Ishikawa (cell line): ENCODE results near the gene DOCK1.

Source experiments
- CEBPB ChIP-seq: IDR thresholded peaks from 2 replicates; pipeline ENCODE4 v1.6.1; 2012
- CREB1 ChIP-seq: IDR thresholded peaks from 2 replicates; pipeline ENCODE4 v1.6.1; 2012; ENCODE audit warnings: low read depth
- EGR1 ChIP-seq: IDR thresholded peaks from 2 replicates; pipeline ENCODE4 v1.6.1; 2012
- EP300 ChIP-seq: IDR thresholded peaks from 2 replicates; pipeline ENCODE4 v1.6.1; 2012; ENCODE audit warnings: borderline replicate concordance
- FOXM1 ChIP-seq: IDR thresholded peaks from 2 replicates; pipeline ENCODE4 v1.6.1; 2012; ENCODE audit warnings: low read depth, borderline replicate concordance
- NFIC ChIP-seq: IDR thresholded peaks from 2 replicates; pipeline ENCODE4 v1.6.1; 2012
- RAD21 ChIP-seq: IDR thresholded peaks from 2 replicates; pipeline ENCODE4 v1.6.1; 2012; ENCODE audit warnings: low read depth
- TAF1 ChIP-seq: IDR thresholded peaks from 2 replicates; pipeline ENCODE4 v1.6.1; 2012; ENCODE audit warnings: low read depth, mild to moderate bottlenecking
- TCF12 ChIP-seq: IDR thresholded peaks from 2 replicates; pipeline ENCODE4 v1.6.1; 2012; ENCODE audit warnings: low read depth
- TEAD4 ChIP-seq: IDR thresholded peaks from 2 replicates; pipeline ENCODE4 v1.6.1; 2012
- YY1 ChIP-seq: IDR thresholded peaks from 2 replicates; pipeline ENCODE4 v1.6.1; 2012; ENCODE audit warnings: low read depth
- ZBTB7A ChIP-seq: IDR thresholded peaks from 2 replicates; pipeline ENCODE4 v1.6.1; 2012; ENCODE audit warnings: low read depth
- TF ChIP-seq, protein P1 (sequence below): IDR thresholded peaks from 2 replicates; pipeline ENCODE4 v1.6.1; 2012
- TF ChIP-seq, protein P2 (sequence below): IDR thresholded peaks from 2 replicates; pipeline ENCODE4 v1.6.1; 2012
- TF ChIP-seq, protein P3 (sequence below): IDR thresholded peaks from 2 replicates; pipeline ENCODE4 v1.6.1; 2012; ENCODE audit warnings: low read depth, mild to moderate bottlenecking

The DOCK1 gene

DNA sequence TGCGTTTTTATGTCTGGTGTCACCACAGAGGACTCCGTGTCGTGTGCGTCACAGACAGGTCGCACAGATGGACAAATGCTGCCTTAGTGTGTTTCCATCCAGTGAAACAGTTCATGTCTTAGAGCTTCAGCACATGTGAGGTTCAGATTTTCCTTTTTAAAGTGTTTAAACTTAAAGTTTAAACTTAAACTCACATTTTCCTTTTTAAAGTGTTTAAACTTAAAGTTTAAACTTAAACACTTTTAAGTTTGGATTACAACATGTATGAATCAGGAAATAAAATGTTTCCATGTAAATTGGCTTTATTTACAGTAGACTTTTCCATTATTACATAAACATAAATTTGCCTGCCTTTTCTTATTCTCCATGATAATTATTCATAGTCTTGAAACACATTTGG lies 223.9 kb downstream of the DOCK1 start:
- TF ChIP-seq CEBPB = no peak

DNA sequence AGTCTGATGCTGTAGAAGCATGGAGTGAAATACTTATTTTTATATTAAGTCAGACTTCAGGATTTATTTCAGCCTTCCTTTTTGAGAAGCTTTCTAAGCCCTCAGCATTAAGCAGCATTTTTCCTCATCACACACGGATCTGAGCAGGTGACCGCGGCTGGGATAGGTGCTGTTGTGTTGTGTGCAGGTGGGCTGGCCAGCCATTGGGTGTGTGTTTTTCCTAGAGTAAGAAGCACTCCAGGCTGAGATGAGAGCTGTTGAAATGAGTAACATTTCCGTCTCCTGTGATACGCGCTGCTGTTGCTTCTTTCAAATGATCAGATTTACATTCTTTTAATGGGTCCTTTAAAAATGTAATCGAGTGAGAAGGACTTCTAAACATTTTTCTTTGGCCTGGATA lies 227.2 kb downstream of the DOCK1 start:
- no peak for TF ChIP-seq NFIC
- TF ChIP-seq, protein P1, sequence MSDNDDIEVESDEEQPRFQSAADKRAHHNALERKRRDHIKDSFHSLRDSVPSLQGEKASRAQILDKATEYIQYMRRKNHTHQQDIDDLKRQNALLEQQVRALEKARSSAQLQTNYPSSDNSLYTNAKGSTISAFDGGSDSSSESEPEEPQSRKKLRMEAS = no peak
- TF ChIP-seq TCF12 = no peak
- no peak for TF ChIP-seq YY1
- no peak for TF ChIP-seq CEBPB
- TF ChIP-seq EGR1 = no peak
- no peak for TF ChIP-seq TEAD4
- TF ChIP-seq CREB1 = no peak
- TF ChIP-seq, protein P2, sequence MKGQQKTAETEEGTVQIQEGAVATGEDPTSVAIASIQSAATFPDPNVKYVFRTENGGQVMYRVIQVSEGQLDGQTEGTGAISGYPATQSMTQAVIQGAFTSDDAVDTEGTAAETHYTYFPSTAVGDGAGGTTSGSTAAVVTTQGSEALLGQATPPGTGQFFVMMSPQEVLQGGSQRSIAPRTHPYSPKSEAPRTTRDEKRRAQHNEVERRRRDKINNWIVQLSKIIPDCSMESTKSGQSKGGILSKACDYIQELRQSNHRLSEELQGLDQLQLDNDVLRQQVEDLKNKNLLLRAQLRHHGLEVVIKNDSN = no peak
- TF ChIP-seq, protein P3, sequence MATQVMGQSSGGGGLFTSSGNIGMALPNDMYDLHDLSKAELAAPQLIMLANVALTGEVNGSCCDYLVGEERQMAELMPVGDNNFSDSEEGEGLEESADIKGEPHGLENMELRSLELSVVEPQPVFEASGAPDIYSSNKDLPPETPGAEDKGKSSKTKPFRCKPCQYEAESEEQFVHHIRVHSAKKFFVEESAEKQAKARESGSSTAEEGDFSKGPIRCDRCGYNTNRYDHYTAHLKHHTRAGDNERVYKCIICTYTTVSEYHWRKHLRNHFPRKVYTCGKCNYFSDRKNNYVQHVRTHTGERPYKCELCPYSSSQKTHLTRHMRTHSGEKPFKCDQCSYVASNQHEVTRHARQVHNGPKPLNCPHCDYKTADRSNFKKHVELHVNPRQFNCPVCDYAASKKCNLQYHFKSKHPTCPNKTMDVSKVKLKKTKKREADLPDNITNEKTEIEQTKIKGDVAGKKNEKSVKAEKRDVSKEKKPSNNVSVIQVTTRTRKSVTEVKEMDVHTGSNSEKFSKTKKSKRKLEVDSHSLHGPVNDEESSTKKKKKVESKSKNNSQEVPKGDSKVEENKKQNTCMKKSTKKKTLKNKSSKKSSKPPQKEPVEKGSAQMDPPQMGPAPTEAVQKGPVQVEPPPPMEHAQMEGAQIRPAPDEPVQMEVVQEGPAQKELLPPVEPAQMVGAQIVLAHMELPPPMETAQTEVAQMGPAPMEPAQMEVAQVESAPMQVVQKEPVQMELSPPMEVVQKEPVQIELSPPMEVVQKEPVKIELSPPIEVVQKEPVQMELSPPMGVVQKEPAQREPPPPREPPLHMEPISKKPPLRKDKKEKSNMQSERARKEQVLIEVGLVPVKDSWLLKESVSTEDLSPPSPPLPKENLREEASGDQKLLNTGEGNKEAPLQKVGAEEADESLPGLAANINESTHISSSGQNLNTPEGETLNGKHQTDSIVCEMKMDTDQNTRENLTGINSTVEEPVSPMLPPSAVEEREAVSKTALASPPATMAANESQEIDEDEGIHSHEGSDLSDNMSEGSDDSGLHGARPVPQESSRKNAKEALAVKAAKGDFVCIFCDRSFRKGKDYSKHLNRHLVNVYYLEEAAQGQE = no peak
- TF ChIP-seq EP300 = no peak
- TF ChIP-seq ZBTB7A = no peak
- no peak for TF ChIP-seq RAD21
- no peak for TF ChIP-seq FOXM1
- TF ChIP-seq TAF1 = no peak

DNA sequence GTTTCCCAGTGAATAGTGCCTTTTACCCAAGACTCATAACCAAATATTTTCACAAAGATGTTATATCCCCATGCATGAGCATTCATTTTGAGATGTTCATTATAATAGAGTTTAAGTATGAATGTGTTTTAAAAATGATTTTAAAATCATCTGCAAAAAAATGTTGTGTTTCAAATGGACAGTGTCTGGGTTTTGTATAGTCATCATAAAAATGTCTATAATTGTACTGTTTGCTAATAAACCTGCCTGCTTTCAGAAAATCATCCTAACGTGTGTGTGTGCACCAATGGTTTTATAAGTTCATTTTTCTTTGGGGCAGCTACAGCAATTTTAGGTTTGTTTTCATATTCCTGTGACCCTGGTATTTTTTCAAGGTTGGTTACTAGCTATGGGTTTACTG lies 228.0 kb downstream of the DOCK1 start:
- TF ChIP-seq TEAD4 (no peak), TAF1 (no peak), YY1 (no peak), ZBTB7A (no peak), CEBPB (no peak), TCF12 (no peak), EP300 (no peak), FOXM1 (no peak), RAD21 (no peak), NFIC (no peak), CREB1 (no peak), EGR1 (no peak)
- TF ChIP-seq, protein P2 = no peak
- TF ChIP-seq, protein P1 = no peak
- TF ChIP-seq, protein P3 = no peak

DNA sequence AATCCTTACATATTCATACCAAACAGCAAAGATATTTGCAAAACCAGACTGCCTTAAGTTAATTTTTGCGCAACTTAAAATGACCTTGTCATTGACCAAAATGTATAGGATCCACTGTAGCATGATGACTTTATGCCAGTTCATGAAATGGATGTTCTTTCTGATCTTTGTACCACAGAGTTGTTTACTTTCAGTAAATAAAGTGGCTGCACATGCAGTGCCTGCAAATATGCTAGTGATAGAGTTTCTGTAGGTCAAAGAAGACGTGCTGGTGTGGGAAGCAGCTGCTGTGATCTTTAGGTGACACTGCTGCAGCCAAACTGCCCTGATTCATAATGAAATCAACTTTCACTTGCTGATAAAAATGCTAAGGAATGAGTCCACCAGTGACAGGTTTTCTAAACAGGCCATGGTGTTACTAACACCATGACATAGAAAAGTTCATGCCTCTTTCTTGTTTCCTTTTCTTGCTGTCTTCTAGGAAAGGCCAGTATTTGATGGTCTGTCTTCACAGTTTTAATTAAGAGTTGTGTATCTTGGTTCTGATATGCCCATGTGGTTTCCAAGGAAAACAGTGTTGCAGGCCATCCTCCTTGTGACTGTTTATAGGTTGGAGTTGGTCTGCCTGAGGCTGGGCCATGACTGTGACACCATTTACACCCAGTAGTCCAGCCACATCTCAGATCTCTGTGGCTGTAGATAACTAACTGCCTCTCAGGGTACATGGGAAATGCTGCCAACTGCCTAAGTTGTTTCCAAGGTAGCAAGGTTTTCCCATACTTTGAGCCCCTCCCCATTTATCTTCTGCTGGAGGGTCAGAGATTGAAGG lies 228.7 kb downstream of the DOCK1 start:
- TF ChIP-seq, protein P3 = no peak
- TF ChIP-seq FOXM1 (no peak), TEAD4 (no peak), EP300 (no peak), TAF1 (no peak), CEBPB (no peak), RAD21 (no peak), ZBTB7A (no peak), YY1 (no peak), EGR1 (no peak), TCF12 (no peak), NFIC (no peak), CREB1 (no peak)
- TF ChIP-seq, protein P1 = no peak
- TF ChIP-seq, protein P2 = no peak
